ENCODE measurements around the gene ISG15. TPM values are rescaled to one million over a fixed set of nuclear protein-coding genes. Genes with fewer than 3 reads are reported as not detected.
"Not testable (repeated sequence)": the region's sequence is repeated elsewhere in the genome, so short reads cannot be mapped to it uniquely, and the experiment has no call there.

ISG15 gene
- total RNA-seq, 1 donor, result 50.6 TPM

GRCh38 chr1:1011396-1011949, 1.8 kb upstream of the ISG15 start:
- no peaks in the 10 kb centered on the region for H3K27me3 ChIP-seq (ENCODE audit: insufficient read depth, low read length)
- H3K4me3 ChIP-seq (ENCODE audit: low read length), result no peak overlapping the region
- H3K4me1 ChIP-seq (ENCODE audit: insufficient read depth, low read length), result peaks cover 23% of the 10 kb centered on the region
- no peaks in the 10 kb centered on the region for H3K9me3 ChIP-seq (ENCODE audit: low read depth, low read length)

- H3K9me3 ChIP-seq (ENCODE audit: low read depth, low read length); H3K27me3 ChIP-seq (ENCODE audit: insufficient read depth, low read length): not testable (repeated sequence)
- peaks cover 23% of the 10 kb centered on the region for H3K4me1 ChIP-seq (ENCODE audit: insufficient read depth, low read length)
- peak overlapping the region; percentile 81 for H3K4me3 ChIP-seq (ENCODE audit: low read length)
These were observed 577 bp upstream of the ISG15 start for GRCh38 chr1:1012736-1013104.

GRCh38 chr1:1013922-1014648, 788 bp downstream of the ISG15 start:
- Histone ChIP-seq H3K4me1 (ENCODE audit: insufficient read depth, low read length) (peaks cover 26% of the 10 kb centered on the region), H3K27me3 (ENCODE audit: insufficient read depth, low read length) (no peaks in the 10 kb centered on the region), H3K4me3 (ENCODE audit: low read length) (peak overlapping the region; percentile 81), H3K9me3 (ENCODE audit: low read depth, low read length) (no peaks in the 10 kb centered on the region)

GRCh38 chr1:1014799-1015681, 1.7 kb downstream of the ISG15 start:
- no peak overlapping the region for H3K4me3 ChIP-seq (ENCODE audit: low read length)

GRCh38 chr1:1017397-1018320, 4.4 kb downstream of the ISG15 start:
- not testable (repeated sequence) for H3K27me3 ChIP-seq (ENCODE audit: insufficient read depth, low read length); H3K9me3 ChIP-seq (ENCODE audit: low read depth, low read length); H3K4me3 ChIP-seq (ENCODE audit: low read length)
- peaks cover 31% of the 10 kb centered on the region for H3K4me1 ChIP-seq (ENCODE audit: insufficient read depth, low read length)

More at GRCh38 chr1:1014799-1015681, 1.7 kb downstream of the ISG15 start:
- H3K9me3 ChIP-seq (ENCODE audit: low read depth, low read length), result no peaks in the 10 kb centered on the region
- H3K4me1 ChIP-seq (ENCODE audit: insufficient read depth, low read length), result peaks cover 28% of the 10 kb centered on the region
- H3K27me3 ChIP-seq (ENCODE audit: insufficient read depth, low read length), result no peaks in the 10 kb centered on the region

- H3K9me3 ChIP-seq (ENCODE audit: low read depth, low read length); H3K4me3 ChIP-seq (ENCODE audit: low read length); H3K27me3 ChIP-seq (ENCODE audit: insufficient read depth, low read length): not testable (repeated sequence)
- H3K4me1 ChIP-seq (ENCODE audit: insufficient read depth, low read length), result peaks cover 27% of the 10 kb centered on the region
These were observed 5.0 kb downstream of the ISG15 start for GRCh38 chr1:1018321-1018685.

- H3K9me3 ChIP-seq (ENCODE audit: low read depth, low read length), result no peaks in the 10 kb centered on the region
- H3K4me3 ChIP-seq (ENCODE audit: low read length), result peak overlapping the region; percentile 32
- H3K27me3 ChIP-seq (ENCODE audit: insufficient read depth, low read length), result peaks cover 4% of the 10 kb centered on the region
- peaks cover 18% of the 10 kb centered on the region for H3K4me1 ChIP-seq (ENCODE audit: insufficient read depth, low read length)
These were observed 6.1 kb downstream of the ISG15 start for GRCh38 chr1:1019122-1019999.

- H3K4me3 ChIP-seq (ENCODE audit: low read length), result peak within 1 kb of the TSS; percentile 32
- peaks cover 4% of the 10 kb centered on the region for H3K27me3 ChIP-seq (ENCODE audit: insufficient read depth, low read length)
- H3K9me3 ChIP-seq (ENCODE audit: low read depth, low read length), result no peaks in the 10 kb centered on the region
- H3K4me1 ChIP-seq (ENCODE audit: insufficient read depth, low read length), result peaks cover 12% of the 10 kb centered on the region
These were observed 6.7 kb downstream of the ISG15 start, which contains the start of gene AGRN for GRCh38 chr1:1020000-1020404. AGRN (plus strand) TSS chr1:1020120; CDS start chr1:1020173, 53 bp downstream.

- Histone ChIP-seq H3K4me3 (ENCODE audit: low read length) (peak overlapping the region; percentile 27), H3K4me1 (ENCODE audit: insufficient read depth, low read length) (peaks cover 12% of the 10 kb centered on the region), H3K27me3 (ENCODE audit: insufficient read depth, low read length) (peaks cover 4% of the 10 kb centered on the region), H3K9me3 (ENCODE audit: low read depth, low read length) (no peaks in the 10 kb centered on the region)
These were observed 7.2 kb downstream of the ISG15 start for GRCh38 chr1:1020415-1021009.

- Histone ChIP-seq H3K4me3 (ENCODE audit: low read length) (no peak overlapping the region), H3K9me3 (ENCODE audit: low read depth, low read length) (no peaks in the 10 kb centered on the region), H3K4me1 (ENCODE audit: insufficient read depth, low read length) (peaks cover 12% of the 10 kb centered on the region), H3K27me3 (ENCODE audit: insufficient read depth, low read length) (peaks cover 4% of the 10 kb centered on the region)
These were observed 8.0 kb downstream of the ISG15 start for GRCh38 chr1:1021010-1021919.

- H3K27me3 ChIP-seq (ENCODE audit: insufficient read depth, low read length), result peaks cover 4% of the 10 kb centered on the region
- peaks cover 12% of the 10 kb centered on the region for H3K4me1 ChIP-seq (ENCODE audit: insufficient read depth, low read length)
- no peaks in the 10 kb centered on the region for H3K9me3 ChIP-seq (ENCODE audit: low read depth, low read length)
- H3K4me3 ChIP-seq (ENCODE audit: low read length), result no peak overlapping the region
These were observed 8.6 kb downstream of the ISG15 start for GRCh38 chr1:1021920-1022259.

GRCh38 chr1:1022302-1023009, 9.2 kb downstream of the ISG15 start:
- H3K4me1 ChIP-seq (ENCODE audit: insufficient read depth, low read length), result peaks cover 12% of the 10 kb centered on the region
- no peaks in the 10 kb centered on the region for H3K9me3 ChIP-seq (ENCODE audit: low read depth, low read length)
- no peak overlapping the region for H3K4me3 ChIP-seq (ENCODE audit: low read length)
- peaks cover 4% of the 10 kb centered on the region for H3K27me3 ChIP-seq (ENCODE audit: insufficient read depth, low read length)

Measured in mononuclear cell (primary cell).